ENCODE data around the gene SETD1A. TPM values are rescaled to one million over a fixed set of nuclear protein-coding genes. Genes with fewer than 3 reads are reported as not detected.

The SETD1A gene
- total RNA-seq, 1 donor from 2014 or later: 24.3 TPM

DNA sequence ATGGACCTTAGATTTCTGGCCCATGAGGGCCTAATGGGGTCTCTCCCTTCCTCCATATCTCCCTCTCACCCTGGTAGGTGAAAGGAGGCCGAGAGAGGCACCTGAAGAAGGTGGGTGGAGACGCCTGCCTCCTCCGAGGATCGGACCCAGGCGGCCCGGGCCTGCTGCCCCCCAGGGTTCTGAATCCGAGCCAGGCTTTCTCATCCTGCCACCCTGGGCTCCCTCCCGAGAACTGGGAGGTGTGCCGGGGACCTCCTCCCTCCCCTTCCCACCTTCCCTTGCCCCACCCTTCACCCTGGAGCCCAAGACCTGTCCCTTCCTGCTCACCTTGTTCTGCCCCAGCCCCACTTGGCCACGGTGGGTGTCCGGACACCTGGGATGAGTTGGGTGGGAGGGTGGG, 29.2 kb upstream of the SETD1A start:
- peaks cover 10% of the 10 kb centered on the region for H3K27me3 Mint-ChIP-seq (ENCODE audit: unreplicated experiment)
- H3K4me1 Mint-ChIP-seq (ENCODE audit: low read depth, unreplicated experiment): peaks cover 10% of the 10 kb centered on the region
- H3K4me3 Mint-ChIP-seq (ENCODE audit: unreplicated experiment): no peak overlapping the region
- no peak for DNase-seq
- H3K9me3 Mint-ChIP-seq (ENCODE audit: unreplicated experiment): peaks cover 9% of the 10 kb centered on the region
- no peak overlapping the region for H3K27ac Mint-ChIP-seq (ENCODE audit: unreplicated experiment)
- TF ChIP-seq, protein P1, sequence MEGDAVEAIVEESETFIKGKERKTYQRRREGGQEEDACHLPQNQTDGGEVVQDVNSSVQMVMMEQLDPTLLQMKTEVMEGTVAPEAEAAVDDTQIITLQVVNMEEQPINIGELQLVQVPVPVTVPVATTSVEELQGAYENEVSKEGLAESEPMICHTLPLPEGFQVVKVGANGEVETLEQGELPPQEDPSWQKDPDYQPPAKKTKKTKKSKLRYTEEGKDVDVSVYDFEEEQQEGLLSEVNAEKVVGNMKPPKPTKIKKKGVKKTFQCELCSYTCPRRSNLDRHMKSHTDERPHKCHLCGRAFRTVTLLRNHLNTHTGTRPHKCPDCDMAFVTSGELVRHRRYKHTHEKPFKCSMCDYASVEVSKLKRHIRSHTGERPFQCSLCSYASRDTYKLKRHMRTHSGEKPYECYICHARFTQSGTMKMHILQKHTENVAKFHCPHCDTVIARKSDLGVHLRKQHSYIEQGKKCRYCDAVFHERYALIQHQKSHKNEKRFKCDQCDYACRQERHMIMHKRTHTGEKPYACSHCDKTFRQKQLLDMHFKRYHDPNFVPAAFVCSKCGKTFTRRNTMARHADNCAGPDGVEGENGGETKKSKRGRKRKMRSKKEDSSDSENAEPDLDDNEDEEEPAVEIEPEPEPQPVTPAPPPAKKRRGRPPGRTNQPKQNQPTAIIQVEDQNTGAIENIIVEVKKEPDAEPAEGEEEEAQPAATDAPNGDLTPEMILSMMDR (IDR thresholded peaks at IDR 0.05; ENCODE audit: partially characterized antibody, unreplicated experiment): no peak
- no peaks in the 10 kb centered on the region for H3K36me3 Mint-ChIP-seq (ENCODE audit: unreplicated experiment)

- peaks cover 10% of the 10 kb centered on the region for H3K27me3 Mint-ChIP-seq (ENCODE audit: unreplicated experiment)
- TF ChIP-seq, protein P1 (IDR thresholded peaks at IDR 0.05; ENCODE audit: partially characterized antibody, unreplicated experiment): no peak
- H3K27ac Mint-ChIP-seq (ENCODE audit: unreplicated experiment): no peak overlapping the region
- H3K9me3 Mint-ChIP-seq (ENCODE audit: unreplicated experiment): peaks cover 9% of the 10 kb centered on the region
- H3K4me3 Mint-ChIP-seq (ENCODE audit: unreplicated experiment): no peak overlapping the region
- no peak for DNase-seq
- H3K36me3 Mint-ChIP-seq (ENCODE audit: unreplicated experiment): no peaks in the 10 kb centered on the region
- peaks cover 10% of the 10 kb centered on the region for H3K4me1 Mint-ChIP-seq (ENCODE audit: low read depth, unreplicated experiment)
Measured at GRCh38 chr16:30929167-30929566, 28.4 kb upstream of the SETD1A start.

DNA sequence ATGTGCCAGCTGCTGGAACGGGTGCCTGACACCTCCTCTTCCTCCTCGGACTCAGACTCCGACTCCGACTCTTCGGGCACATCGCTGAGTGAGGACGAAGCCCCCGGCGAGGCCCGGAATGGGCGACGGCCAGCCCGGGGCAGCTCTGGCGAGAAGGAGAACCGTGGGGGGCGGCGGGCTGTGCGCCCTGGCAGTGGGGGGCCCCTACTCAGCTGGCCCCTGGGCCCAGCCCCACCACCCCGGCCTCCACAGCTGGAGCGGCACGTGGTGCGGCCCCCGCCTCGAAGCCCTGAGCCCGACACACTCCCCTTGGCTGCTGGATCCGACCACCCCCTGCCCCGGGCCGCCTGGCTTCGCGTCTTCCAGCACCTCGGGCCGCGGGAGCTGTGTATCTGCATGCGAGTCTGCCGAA, 27.4 kb upstream of the SETD1A start:
- Mint-ChIP-seq H3K27ac (ENCODE audit: unreplicated experiment) (no peak overlapping the region), H3K36me3 (ENCODE audit: unreplicated experiment) (peaks cover 6% of the 10 kb centered on the region), H3K4me3 (ENCODE audit: unreplicated experiment) (no peak overlapping the region), H3K27me3 (ENCODE audit: unreplicated experiment) (peaks cover 5% of the 10 kb centered on the region), H3K9me3 (ENCODE audit: unreplicated experiment) (peaks cover 5% of the 10 kb centered on the region), H3K4me1 (ENCODE audit: low read depth, unreplicated experiment) (peaks cover 10% of the 10 kb centered on the region)
- DNase-seq: no peak
- TF ChIP-seq, protein P1 (IDR thresholded peaks at IDR 0.05; ENCODE audit: partially characterized antibody, unreplicated experiment): no peak

- Mint-ChIP-seq H3K4me1 (ENCODE audit: low read depth, unreplicated experiment) (peaks cover 7% of the 10 kb centered on the region), H3K9me3 (ENCODE audit: unreplicated experiment) (peaks cover 7% of the 10 kb centered on the region), H3K27me3 (ENCODE audit: unreplicated experiment) (peaks cover 10% of the 10 kb centered on the region), H3K36me3 (ENCODE audit: unreplicated experiment) (peaks cover 6% of the 10 kb centered on the region), H3K27ac (ENCODE audit: unreplicated experiment) (no peak overlapping the region), H3K4me3 (ENCODE audit: unreplicated experiment) (no peak overlapping the region)
- TF ChIP-seq, protein P1 (IDR thresholded peaks at IDR 0.05; ENCODE audit: partially characterized antibody, unreplicated experiment): no peak
- no peak for DNase-seq
Measured at GRCh38 chr16:30931068-30931650, 26.4 kb upstream of the SETD1A start.

DNA sequence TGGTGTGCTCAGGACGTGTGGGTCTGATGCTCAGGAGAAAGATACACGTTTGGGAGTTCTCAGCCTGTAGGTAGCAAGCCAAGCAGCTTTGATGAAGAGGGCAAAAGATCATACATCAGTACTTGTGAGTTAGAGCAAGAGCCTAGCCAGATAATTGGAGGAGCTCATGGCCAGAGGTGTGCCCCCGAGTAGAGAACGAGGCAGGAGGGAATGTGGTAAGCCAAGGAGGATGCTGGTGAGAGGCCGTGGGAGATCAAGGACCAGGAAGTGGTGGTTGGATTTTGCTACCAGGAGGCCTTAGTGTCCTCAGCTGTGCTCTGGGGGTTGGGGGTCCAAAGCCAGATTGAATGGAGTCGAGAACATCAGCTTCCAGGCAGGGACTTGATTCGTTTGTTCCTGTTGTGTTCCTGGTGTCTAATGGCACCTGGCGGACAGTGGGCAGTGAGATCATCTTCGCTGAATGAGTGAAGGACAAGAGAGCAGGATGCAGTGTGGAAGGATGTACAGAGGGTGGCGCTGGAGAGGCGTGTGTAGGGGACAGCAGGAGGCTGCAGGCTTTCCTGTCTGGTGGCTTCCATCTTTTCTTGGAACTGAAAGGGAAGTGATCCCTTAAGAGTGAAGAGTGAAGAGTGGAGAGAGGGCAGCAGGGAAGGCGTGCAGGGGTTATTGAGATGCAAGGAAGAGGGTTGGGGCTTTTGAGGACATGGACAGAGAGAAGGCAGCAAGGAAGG, 22.6 kb upstream of the SETD1A start:
- peaks cover 8% of the 10 kb centered on the region for H3K27me3 Mint-ChIP-seq (ENCODE audit: unreplicated experiment)
- TF ChIP-seq, protein P1 (IDR thresholded peaks at IDR 0.05; ENCODE audit: partially characterized antibody, unreplicated experiment): peak; percentile 49
- peak overlapping the region; percentile 22 for H3K4me3 Mint-ChIP-seq (ENCODE audit: unreplicated experiment)
- peaks cover 11% of the 10 kb centered on the region for H3K9me3 Mint-ChIP-seq (ENCODE audit: unreplicated experiment)
- DNase-seq: peak; percentile 76
- H3K36me3 Mint-ChIP-seq (ENCODE audit: unreplicated experiment): peaks cover 11% of the 10 kb centered on the region
- H3K4me1 Mint-ChIP-seq (ENCODE audit: low read depth, unreplicated experiment): no peaks in the 10 kb centered on the region
- H3K27ac Mint-ChIP-seq (ENCODE audit: unreplicated experiment): peak overlapping the region; percentile 36

Data from glutamatergic neuron (in vitro differentiated cells).